MM.1S (cell line): ENCODE data around the gene KIF16B.

Experiments
- EZH2 ChIP-seq: fragments of 300-600 bp; sonication (generic); optimal IDR thresholded peaks from 2 replicates; pipeline ENCODE3; 2017; ENCODE audit warnings: low read depth, mild to moderate bottlenecking, antibody characterized with exemption, low read length, mixed read lengths
- TF ChIP-seq, protein P1 (sequence below): fragments of 300-600 bp; sonication (generic); IDR thresholded peaks from 2 replicates; pipeline ENCODE4 v1.5.1; 2016; ENCODE audit warnings: antibody characterized with exemption, low read length, mixed read lengths

DNA sequence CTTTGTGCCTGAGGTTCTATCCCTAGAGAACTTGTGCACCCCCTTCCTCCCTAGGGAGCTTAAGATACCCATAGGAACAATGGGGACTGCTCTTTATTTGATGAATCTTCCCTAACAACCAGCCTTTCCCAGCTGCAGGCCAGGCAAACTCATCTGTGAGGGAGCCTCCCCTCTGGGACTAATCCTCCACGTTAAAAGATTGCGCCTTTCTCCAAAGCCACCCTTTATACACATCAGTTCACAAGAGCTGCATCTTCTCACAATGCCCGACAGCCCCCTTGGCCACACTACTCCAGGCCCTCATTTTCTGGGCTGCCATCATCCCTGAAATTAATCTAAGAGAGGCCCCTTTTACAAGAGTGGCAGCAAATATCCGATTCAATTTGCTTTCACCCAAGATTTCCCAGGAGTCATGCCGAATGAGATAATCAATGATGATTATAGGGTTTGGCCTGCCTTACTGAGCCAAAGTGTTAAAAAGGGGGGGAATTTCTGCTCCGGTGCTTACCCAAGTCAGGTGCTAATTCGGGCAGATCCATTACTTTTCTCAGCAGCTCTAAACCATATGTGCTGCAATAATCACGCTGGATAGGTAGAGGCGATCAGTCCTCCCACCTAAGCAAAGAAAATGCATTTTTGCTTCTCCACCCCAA lies 336.5 kb downstream of the KIF16B start:
- TF ChIP-seq, protein P1, sequence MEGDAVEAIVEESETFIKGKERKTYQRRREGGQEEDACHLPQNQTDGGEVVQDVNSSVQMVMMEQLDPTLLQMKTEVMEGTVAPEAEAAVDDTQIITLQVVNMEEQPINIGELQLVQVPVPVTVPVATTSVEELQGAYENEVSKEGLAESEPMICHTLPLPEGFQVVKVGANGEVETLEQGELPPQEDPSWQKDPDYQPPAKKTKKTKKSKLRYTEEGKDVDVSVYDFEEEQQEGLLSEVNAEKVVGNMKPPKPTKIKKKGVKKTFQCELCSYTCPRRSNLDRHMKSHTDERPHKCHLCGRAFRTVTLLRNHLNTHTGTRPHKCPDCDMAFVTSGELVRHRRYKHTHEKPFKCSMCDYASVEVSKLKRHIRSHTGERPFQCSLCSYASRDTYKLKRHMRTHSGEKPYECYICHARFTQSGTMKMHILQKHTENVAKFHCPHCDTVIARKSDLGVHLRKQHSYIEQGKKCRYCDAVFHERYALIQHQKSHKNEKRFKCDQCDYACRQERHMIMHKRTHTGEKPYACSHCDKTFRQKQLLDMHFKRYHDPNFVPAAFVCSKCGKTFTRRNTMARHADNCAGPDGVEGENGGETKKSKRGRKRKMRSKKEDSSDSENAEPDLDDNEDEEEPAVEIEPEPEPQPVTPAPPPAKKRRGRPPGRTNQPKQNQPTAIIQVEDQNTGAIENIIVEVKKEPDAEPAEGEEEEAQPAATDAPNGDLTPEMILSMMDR: no peak
- no peak for TF ChIP-seq EZH2
